IPS DF 6.9 (cell line): ENCODE measurements around the gene ADGRA1.

Source experiments
- DNase-seq: peaks from one replicate; pipeline ENCODE4 v3.0.0-alpha.2; 2013; ENCODE audit warnings: low read depth, low spot score
- H3K27ac ChIP-seq: one replicate; pipeline ENCODE4 v1.5.1; 2013; ENCODE audit warnings: low read length, control low read depth
- H3K27me3 ChIP-seq: 2 replicates; pipeline ENCODE4 v1.6.1; 2013; ENCODE audit warnings: mild to moderate bottlenecking, low read length; ENCODE audit not compliant: control insufficient read depth, insufficient read depth
- H3K36me3 ChIP-seq: 2 replicates; pipeline ENCODE4 v1.6.1; 2013; ENCODE audit warnings: low read length; ENCODE audit not compliant: control insufficient read depth, insufficient read depth
- H3K4me1 ChIP-seq: 2 replicates; pipeline ENCODE4 v1.6.1; 2013; ENCODE audit warnings: low read length; ENCODE audit not compliant: control insufficient read depth, insufficient read depth
- H3K4me3 ChIP-seq: 2 replicates; pipeline ENCODE4 v1.5.1; 2013; ENCODE audit warnings: mild to moderate bottlenecking, low read length
- H3K9me3 ChIP-seq: 2 replicates; pipeline ENCODE4 v1.6.1; 2013; ENCODE audit warnings: low read length, inconsistent platforms; ENCODE audit not compliant: control insufficient read depth, insufficient read depth
- WGBS: extraction: QIAGEN DNeasy Blood & Tissue Kit; methylation state at CpG from one replicate; pipeline ENCODE4 v1.1.7; 2013; ENCODE audit warnings: mixed read lengths, missing lambda C conversion rate; ENCODE audit not compliant: insufficient read length, insufficient coverage; 5-methylcytosine and 5-hydroxymethylcytosine counted together

ADGRA1 gene

GRCh38 chr10:133180192-133180964 lies 92.7 kb downstream of the ADGRA1 start:
- Histone ChIP-seq H3K4me1 (no peaks in the 10 kb centered on the region), H3K36me3 (peaks cover 10% of the 10 kb centered on the region), H3K9me3 (no peaks in the 10 kb centered on the region), H3K4me3 (no peak overlapping the region), H3K27ac (no peak overlapping the region), H3K27me3 (no peaks in the 10 kb centered on the region)
- no peak for DNase-seq
- no CpG with 5 or more reads among the region's 33 CpGs for WGBS

- peaks cover 10% of the 10 kb centered on the region for H3K36me3 ChIP-seq
- H3K27me3 ChIP-seq, result no peaks in the 10 kb centered on the region
- H3K27ac ChIP-seq, result no peak overlapping the region
- no peaks in the 10 kb centered on the region for H3K4me1 ChIP-seq
- DNase-seq, result no peak
- no peaks in the 10 kb centered on the region for H3K9me3 ChIP-seq
- H3K4me3 ChIP-seq, result no peak overlapping the region
- WGBS, result no CpG with 5 or more reads among the region's 23 CpGs
Observed at GRCh38 chr10:133180965-133181639, 93.4 kb downstream of the ADGRA1 start.
